ENCODE results near the gene WDR77. TPM values are rescaled to one million over a fixed set of nuclear protein-coding genes. Genes with fewer than 3 reads are reported as not detected.

Gene WDR77
- total RNA-seq, 2 experiments from 2014 or later, result 12.4 to 15.1 TPM

DNA sequence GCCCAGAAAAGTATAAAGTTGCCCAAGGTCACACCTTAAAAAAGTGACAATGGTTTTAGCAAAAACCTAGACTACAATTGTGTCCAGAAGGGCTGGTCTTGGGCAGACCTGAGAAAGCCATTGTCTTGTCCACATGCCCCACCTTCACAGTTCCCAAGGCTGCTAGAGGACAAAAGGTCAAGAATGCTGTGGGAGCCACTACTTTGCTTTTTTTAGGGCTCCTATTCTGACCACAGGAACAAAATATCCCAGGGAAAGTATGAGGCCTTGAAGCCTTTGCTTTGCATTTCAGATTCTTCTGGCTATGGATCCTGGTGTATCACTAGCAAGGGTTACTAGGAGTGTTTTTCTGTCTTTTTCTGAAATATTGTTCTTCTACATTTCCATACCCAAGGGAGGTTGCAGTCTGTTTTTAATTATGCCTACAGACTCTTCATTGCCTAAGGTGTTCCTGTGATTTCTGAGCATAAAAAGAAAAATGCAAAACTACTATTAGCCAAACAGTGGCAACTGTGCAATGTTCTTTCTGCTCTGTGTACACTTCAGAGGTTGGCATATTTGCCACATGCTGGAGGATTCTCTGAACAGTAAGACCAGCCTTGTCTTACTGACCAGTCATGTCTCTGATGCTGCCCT lies 35.5 kb upstream of the WDR77 start:
- Histone ChIP-seq H3K9me3 (ENCODE audit: control insufficient read depth in 1 of 2, insufficient read depth in 1 of 2, low read length in 2 of 2) (no peaks in the 10 kb centered on the region), H3K27me3 (ENCODE audit: control insufficient read depth in 1 of 2, insufficient read depth in 2 of 2, low read length in 2 of 2) (no peaks in the 10 kb centered on the region), H3K36me3 (ENCODE audit: insufficient read depth, low read length) (no peaks in the 10 kb centered on the region), H3K27ac (ENCODE audit: low read depth in 1 of 2, low read length in 2 of 2) (no peak overlapping the region), H3K4me1 (ENCODE audit: insufficient read depth, low read length) (peaks cover 10% of the 10 kb centered on the region), H3K4me3 (ENCODE audit: low read length) (no peak overlapping the region)
- DNase-seq (no peak), ATAC-seq (ENCODE audit: poor library complexity) (no peak)
- no peaks in the 10 kb centered on the region for H3K36me3 Mint-ChIP-seq (ENCODE audit: low read depth)
- peaks cover 38% of the 10 kb centered on the region for H3K4me1 Mint-ChIP-seq (ENCODE audit: low read depth)
- CTCF ChIA-PET, result interaction anchor here (0.6 kb wide), 1 partner anchor 177 kb away, joined by 4 read pairs; no protein-coding TSS in a partner anchor
- H3K27ac Mint-ChIP-seq, result no peak overlapping the region
- H3K9me3 Mint-ChIP-seq, result no peaks in the 10 kb centered on the region
- intact Hi-C loops (cut with DNase I, micrococcal nuclease), result loop anchor here in 1 of 2 experiments (2.0 to 5.0 kb wide), 3 partner anchors 18 to 883 kb away; partner anchors contain the start of genes ADORA3 and TMIGD3
- POLR2A ChIA-PET, result interaction anchor here (0.6 kb wide), 1 partner anchor 30 kb away, joined by 3 read pairs; no protein-coding TSS in a partner anchor
- TF ChIP-seq, protein P1, sequence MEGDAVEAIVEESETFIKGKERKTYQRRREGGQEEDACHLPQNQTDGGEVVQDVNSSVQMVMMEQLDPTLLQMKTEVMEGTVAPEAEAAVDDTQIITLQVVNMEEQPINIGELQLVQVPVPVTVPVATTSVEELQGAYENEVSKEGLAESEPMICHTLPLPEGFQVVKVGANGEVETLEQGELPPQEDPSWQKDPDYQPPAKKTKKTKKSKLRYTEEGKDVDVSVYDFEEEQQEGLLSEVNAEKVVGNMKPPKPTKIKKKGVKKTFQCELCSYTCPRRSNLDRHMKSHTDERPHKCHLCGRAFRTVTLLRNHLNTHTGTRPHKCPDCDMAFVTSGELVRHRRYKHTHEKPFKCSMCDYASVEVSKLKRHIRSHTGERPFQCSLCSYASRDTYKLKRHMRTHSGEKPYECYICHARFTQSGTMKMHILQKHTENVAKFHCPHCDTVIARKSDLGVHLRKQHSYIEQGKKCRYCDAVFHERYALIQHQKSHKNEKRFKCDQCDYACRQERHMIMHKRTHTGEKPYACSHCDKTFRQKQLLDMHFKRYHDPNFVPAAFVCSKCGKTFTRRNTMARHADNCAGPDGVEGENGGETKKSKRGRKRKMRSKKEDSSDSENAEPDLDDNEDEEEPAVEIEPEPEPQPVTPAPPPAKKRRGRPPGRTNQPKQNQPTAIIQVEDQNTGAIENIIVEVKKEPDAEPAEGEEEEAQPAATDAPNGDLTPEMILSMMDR (IDR thresholded peaks at IDR 0.05), result no peak
- H3K27me3 Mint-ChIP-seq, result no peaks in the 10 kb centered on the region
- no peak overlapping the region for H3K4me3 Mint-ChIP-seq

DNA sequence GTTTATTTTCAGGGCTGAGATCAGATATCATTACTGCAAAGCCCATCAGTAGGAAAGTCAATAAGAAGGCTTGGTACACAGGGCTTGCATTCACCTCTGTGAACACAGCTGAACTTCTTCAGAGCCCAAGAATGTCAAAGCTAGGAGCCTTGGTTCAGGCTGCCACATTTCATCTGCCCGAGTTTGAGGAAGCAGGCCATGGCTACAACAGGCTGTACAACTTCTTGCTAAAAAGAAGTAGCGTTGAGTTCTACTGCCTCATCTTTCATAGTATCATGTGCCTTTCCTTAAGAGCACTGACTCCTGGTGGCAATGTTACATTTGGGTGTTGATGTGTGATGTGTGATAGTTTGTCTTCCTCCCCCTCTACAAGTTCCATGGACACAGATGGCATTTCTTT lies 34.8 kb upstream of the WDR77 start:
- ChIA-PET CTCF (no interaction called here), POLR2A (no interaction called here)
- TF ChIP-seq, protein P1 (IDR thresholded peaks at IDR 0.05), result no peak
- H3K9me3 ChIP-seq (ENCODE audit: control insufficient read depth in 1 of 2, insufficient read depth in 1 of 2, low read length in 2 of 2), result no peaks in the 10 kb centered on the region
- Mint-ChIP-seq H3K27me3 (no peaks in the 10 kb centered on the region), H3K36me3 (ENCODE audit: low read depth) (no peaks in the 10 kb centered on the region), H3K9me3 (no peaks in the 10 kb centered on the region), H3K27ac (no peak overlapping the region), H3K4me1 (ENCODE audit: low read depth) (peaks cover 41% of the 10 kb centered on the region), H3K4me3 (no peak overlapping the region)
- ATAC-seq (ENCODE audit: poor library complexity) (no peak), DNase-seq (no peak)
- H3K4me1 ChIP-seq (ENCODE audit: insufficient read depth, low read length), result peaks cover 10% of the 10 kb centered on the region
- H3K27me3 ChIP-seq (ENCODE audit: control insufficient read depth in 1 of 2, insufficient read depth in 2 of 2, low read length in 2 of 2), result no peaks in the 10 kb centered on the region
- H3K36me3 ChIP-seq (ENCODE audit: insufficient read depth, low read length), result no peaks in the 10 kb centered on the region
- intact Hi-C loops (cut with DNase I, micrococcal nuclease), result loop anchor here in 1 of 2 experiments (2.0 to 5.0 kb wide), 3 partner anchors 19 to 883 kb away; partner anchors contain the start of genes ADORA3 and TMIGD3
- no peak overlapping the region for H3K27ac ChIP-seq (ENCODE audit: low read depth in 1 of 2, low read length in 2 of 2)
- no peak overlapping the region for H3K4me3 ChIP-seq (ENCODE audit: low read length)

DNA sequence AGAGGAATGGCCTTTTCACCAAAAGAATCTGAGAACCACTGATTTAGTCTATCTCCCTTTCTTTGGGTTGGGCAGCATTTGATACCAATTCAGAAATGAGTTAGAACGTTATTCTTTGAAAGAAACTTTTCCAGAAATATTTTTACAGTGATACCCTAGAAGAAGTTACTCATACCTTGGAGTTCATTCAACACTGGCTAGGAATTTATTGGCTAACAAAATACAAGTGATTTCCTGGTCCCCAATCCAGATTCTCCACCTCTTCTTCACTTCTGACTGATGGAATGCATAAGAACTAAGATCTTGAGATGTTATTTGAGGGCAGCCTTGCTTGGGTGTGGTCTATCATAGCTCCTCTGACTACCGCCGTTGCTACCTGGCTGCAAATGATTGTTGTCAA lies 34.1 kb upstream of the WDR77 start:
- H3K36me3 Mint-ChIP-seq (ENCODE audit: low read depth), result peaks cover 5% of the 10 kb centered on the region
- H3K4me1 Mint-ChIP-seq (ENCODE audit: low read depth), result peaks cover 47% of the 10 kb centered on the region
- no peaks in the 10 kb centered on the region for H3K9me3 Mint-ChIP-seq
- Histone ChIP-seq H3K36me3 (ENCODE audit: insufficient read depth, low read length) (peaks cover 5% of the 10 kb centered on the region), H3K27ac (ENCODE audit: low read depth in 1 of 2, low read length in 2 of 2) (no peak overlapping the region), H3K9me3 (ENCODE audit: control insufficient read depth in 1 of 2, insufficient read depth in 1 of 2, low read length in 2 of 2) (no peaks in the 10 kb centered on the region), H3K27me3 (ENCODE audit: control insufficient read depth in 1 of 2, insufficient read depth in 2 of 2, low read length in 2 of 2) (no peaks in the 10 kb centered on the region), H3K4me3 (ENCODE audit: low read length) (no peak overlapping the region), H3K4me1 (ENCODE audit: insufficient read depth, low read length) (peaks cover 15% of the 10 kb centered on the region)
- no peak for ATAC-seq (ENCODE audit: poor library complexity)
- CTCF ChIA-PET, result no interaction called here
- intact Hi-C loops (cut with DNase I, micrococcal nuclease), result loop anchor here in 1 of 2 experiments (5.0 kb wide), 2 partner anchors 229 to 884 kb away; no protein-coding TSS in a partner anchor
- no peak for DNase-seq
- TF ChIP-seq, protein P1 (IDR thresholded peaks at IDR 0.05), result no peak
- H3K27ac Mint-ChIP-seq, result no peak overlapping the region
- H3K4me3 Mint-ChIP-seq, result no peak overlapping the region
- POLR2A ChIA-PET, result interaction anchor here (1.4 kb wide), 1 partner anchor 272 kb away, joined by 3 read pairs; no protein-coding TSS in a partner anchor
- no peaks in the 10 kb centered on the region for H3K27me3 Mint-ChIP-seq
